Breast epithelium (tissue), 4 donors: ENCODE data around the gene SNX25. TPM values are rescaled to one million over a fixed set of nuclear protein-coding genes. Genes with fewer than 3 reads are reported as not detected.
A peak's percentile ranks its signal among the peaks of the same experiment; 100 is the strongest.
"Not testable (repeated sequence)": the region's sequence is repeated elsewhere in the genome, so short reads cannot be mapped to it uniquely, and the experiment has no call there.

ENCODE experiments used
- DNase-seq, 2 donors: peaks; one replicate each; pipeline ENCODE4 v3.0.0-alpha.2; 2019; ENCODE audit warnings: low spot score in 2 of 2
- H3K27ac ChIP-seq, 2 donors: fragments of 200-600 bp; sonication (generic) in 1 of 2; one replicate each; pipeline ENCODE4 v1.5.1; 2016 to 2019; ENCODE audit warnings: mild to moderate bottlenecking in 1 of 2
- H3K27me3 ChIP-seq, 2 donors: fragments of 200-600 bp; sonication (generic) in 1 of 2; one replicate each; pipeline versions ENCODE4 v1.5.1 to v1.6.0; 2017 to 2019; ENCODE audit warnings: control low read depth in 1 of 2, mild to moderate bottlenecking in 1 of 2
- H3K36me3 ChIP-seq: fragments of 200-600 bp; one replicate; pipeline ENCODE4 v1.5.1; 2019
- H3K4me1 ChIP-seq, 2 donors: fragments of 200-600 bp; sonication (generic); one replicate each; pipeline ENCODE4 v1.5.1; 2016 to 2019; ENCODE audit warnings: control low read depth in 1 of 2
- H3K4me3 ChIP-seq, 3 donors: fragments of 200-600 bp; sonication (generic); 1 replicate in 2 of 3; 2 replicates in 1 of 3; pipeline ENCODE4 v1.5.1; 2016 to 2019; ENCODE audit warnings: mild to moderate bottlenecking in 3 of 3, moderate library complexity in 2 of 3
- H3K9me3 ChIP-seq, 2 donors: fragments of 200-600 bp; sonication (generic) in 1 of 2; one replicate each; pipeline ENCODE4 v1.5.1; 2016 to 2019; ENCODE audit warnings: control low read depth in 1 of 2
- POLR2A ChIP-seq: fragments of 450-650 bp; IDR thresholded peaks from one replicate; pipeline ENCODE4 v1.6.1; 2016; ENCODE audit warnings: antibody characterized with exemption, mild to moderate bottlenecking, moderate library complexity
- POLR2AphosphoS5 ChIP-seq, 3 donors: sonication (generic); formaldehyde crosslinking; IDR thresholded peaks; one replicate each; pipeline ENCODE4 v1.6.1; 2017; ENCODE audit warnings: antibody characterized with exemption in 3 of 3
- intact Hi-C: fragments of 100-400 bp; cut with DNase I; formaldehyde crosslinking; loops from one replicate; pipeline ENCODE4 v1.15.1; 2023; ENCODE audit warnings: low total_unique reads
- total RNA-seq, 3 donors: library from RNA; depleted of rRNA; stranded (reverse); fragments of >200 nt; gene quantifications; one replicate each; pipeline ENCODE4 v1.1.0, GENCODE V29; 2016
- TF ChIP-seq, protein P1 (sequence below), 3 donors: fragments of 450-650 bp; IDR thresholded peaks; one replicate each; pipeline ENCODE4 v1.5.1; 2016 to 2017; ENCODE audit warnings: antibody characterized with exemption in 3 of 3, mild to moderate bottlenecking in 3 of 3, moderate library complexity in 3 of 3

Gene SNX25
- total RNA-seq, 3 donors from 2014 or later, result 16.8 to 30.1 (median 29.8) TPM

DNA sequence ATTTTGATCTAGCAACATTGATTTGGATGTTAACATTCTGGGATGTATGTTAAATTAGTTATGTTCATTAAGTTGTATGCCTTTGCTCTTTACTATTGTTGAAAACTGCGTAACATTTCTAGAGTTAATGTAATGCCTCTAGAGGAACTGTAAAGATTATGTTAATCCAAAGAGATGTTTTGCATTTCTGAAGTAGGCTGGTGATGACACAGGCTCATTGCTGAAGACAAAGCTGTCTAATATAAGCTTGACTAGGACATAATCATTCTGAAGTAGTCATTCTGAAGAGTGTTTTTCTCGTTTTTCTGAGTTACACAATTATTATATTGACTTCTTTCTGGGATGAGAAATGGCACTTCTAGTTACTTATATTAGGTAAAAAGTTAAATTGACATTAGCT lies 113.4 kb downstream of the SNX25 start:
- no peak for TF ChIP-seq POLR2AphosphoS5 (IDR thresholded peaks at IDR 0.05)
- no peak for TF ChIP-seq POLR2A
- TF ChIP-seq, protein P1, sequence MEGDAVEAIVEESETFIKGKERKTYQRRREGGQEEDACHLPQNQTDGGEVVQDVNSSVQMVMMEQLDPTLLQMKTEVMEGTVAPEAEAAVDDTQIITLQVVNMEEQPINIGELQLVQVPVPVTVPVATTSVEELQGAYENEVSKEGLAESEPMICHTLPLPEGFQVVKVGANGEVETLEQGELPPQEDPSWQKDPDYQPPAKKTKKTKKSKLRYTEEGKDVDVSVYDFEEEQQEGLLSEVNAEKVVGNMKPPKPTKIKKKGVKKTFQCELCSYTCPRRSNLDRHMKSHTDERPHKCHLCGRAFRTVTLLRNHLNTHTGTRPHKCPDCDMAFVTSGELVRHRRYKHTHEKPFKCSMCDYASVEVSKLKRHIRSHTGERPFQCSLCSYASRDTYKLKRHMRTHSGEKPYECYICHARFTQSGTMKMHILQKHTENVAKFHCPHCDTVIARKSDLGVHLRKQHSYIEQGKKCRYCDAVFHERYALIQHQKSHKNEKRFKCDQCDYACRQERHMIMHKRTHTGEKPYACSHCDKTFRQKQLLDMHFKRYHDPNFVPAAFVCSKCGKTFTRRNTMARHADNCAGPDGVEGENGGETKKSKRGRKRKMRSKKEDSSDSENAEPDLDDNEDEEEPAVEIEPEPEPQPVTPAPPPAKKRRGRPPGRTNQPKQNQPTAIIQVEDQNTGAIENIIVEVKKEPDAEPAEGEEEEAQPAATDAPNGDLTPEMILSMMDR (IDR thresholded peaks at IDR 0.05), result no peak
- no peak overlapping the region for H3K4me3 ChIP-seq
- no peak for DNase-seq
- H3K4me1 ChIP-seq, result no peaks in the 10 kb centered on the region
- no peaks in the 10 kb centered on the region for H3K36me3 ChIP-seq
- intact Hi-C loops, result no loop called here
- no peak overlapping the region for H3K27ac ChIP-seq
- H3K9me3 ChIP-seq, result no peaks in the 10 kb centered on the region
- no peaks in the 10 kb centered on the region for H3K27me3 ChIP-seq

DNA sequence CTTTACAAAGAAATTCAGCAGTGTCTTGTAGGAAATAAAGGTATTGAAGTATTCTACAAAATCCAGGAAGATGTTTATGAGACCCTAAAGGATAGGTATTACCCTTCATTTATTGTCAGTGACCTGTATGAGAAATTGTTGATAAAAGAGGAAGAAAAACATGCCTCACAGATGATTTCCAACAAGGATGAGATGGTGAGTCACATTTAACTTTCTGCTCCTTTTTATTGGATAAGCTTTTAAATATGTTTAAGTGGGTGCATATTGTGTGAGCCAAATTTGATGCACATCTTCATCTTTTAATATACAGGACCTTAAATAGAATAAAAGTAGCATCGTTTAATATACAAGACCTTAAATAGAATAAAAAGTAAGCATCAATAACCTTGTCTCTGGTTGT lies 114.2 kb downstream of the SNX25 start:
- Histone ChIP-seq H3K36me3 (no peaks in the 10 kb centered on the region), H3K27me3 (no peaks in the 10 kb centered on the region), H3K27ac (no peak overlapping the region), H3K9me3 (no peaks in the 10 kb centered on the region), H3K4me1 (no peaks in the 10 kb centered on the region), H3K4me3 (no peak overlapping the region)
- intact Hi-C loops, result no loop called here
- no peak for DNase-seq
- TF ChIP-seq POLR2AphosphoS5 (IDR thresholded peaks at IDR 0.05), result no peak
- TF ChIP-seq, protein P1 (IDR thresholded peaks at IDR 0.05), result no peak
- no peak for TF ChIP-seq POLR2A

DNA sequence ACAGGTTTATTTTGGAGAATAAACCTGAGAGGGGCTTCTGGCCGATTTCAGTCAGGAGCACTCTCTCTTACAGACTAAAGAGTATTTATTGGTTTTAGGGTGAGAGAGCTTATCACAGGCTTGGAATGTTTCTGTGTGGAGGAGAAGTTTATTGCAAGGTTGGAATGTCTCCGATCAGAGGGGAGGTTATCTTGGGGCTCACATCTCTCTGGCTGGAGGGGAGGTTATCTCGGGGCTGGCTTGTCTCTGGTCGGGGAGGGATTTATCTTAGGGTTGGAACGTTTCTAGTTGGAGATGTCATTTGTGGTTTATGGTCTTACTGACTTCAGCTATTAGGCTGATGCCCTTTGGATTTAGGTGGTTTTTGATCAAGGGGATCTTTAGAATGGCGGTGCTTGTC lies 115.0 kb downstream of the SNX25 start:
- H3K27me3 ChIP-seq, H3K4me1 ChIP-seq, H3K27ac ChIP-seq, H3K9me3 ChIP-seq, H3K36me3 ChIP-seq, intact Hi-C loops, H3K4me3 ChIP-seq, DNase-seq: not testable (repeated sequence)

DNA sequence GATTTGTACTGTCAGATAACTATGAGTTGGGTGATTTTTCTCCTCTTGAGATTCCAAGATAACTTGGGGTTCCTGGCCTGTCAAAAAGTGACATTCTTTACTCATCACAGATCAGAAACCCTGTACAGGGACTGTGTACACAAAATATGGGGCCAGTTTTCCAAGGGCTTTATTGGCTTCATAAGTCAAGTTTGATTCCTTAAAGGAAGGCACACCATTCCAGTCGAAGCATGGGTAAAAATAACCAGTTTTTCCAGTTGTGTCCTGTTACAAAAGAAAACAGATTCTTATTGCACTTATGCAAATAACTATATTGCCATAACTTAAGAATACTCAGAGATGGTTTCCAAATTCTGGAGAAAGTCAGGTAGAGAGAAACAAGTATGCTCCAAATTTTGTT lies 116.3 kb downstream of the SNX25 start:
- H3K27ac ChIP-seq, H3K4me1 ChIP-seq, H3K4me3 ChIP-seq, H3K27me3 ChIP-seq, H3K9me3 ChIP-seq, H3K36me3 ChIP-seq, DNase-seq, intact Hi-C loops: not testable (repeated sequence)

DNA sequence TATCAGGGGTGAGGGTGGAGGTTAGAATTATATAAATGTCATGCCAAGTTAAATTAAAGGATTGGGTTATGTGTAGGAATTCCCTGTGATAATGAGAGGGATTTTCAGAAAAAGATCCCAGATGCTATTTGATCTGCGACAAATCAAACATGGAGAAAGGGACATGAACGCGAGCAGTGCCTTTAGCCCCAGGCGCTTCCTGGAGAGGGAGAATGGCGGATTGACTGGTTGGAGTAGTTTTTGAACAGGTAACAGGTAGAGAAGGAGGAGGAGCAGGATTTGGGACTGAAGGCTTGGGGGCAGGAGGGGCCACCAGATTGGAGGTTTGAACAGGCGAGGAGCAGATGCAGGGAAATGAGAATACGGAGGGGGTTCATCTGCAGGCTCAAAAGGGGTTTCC lies 119.2 kb downstream of the SNX25 start:
- Histone ChIP-seq H3K27ac (no peak overlapping the region), H3K27me3 (no peaks in the 10 kb centered on the region), H3K36me3 (no peaks in the 10 kb centered on the region), H3K4me1 (no peaks in the 10 kb centered on the region), H3K4me3 (no peak overlapping the region), H3K9me3 (no peaks in the 10 kb centered on the region)
- TF ChIP-seq POLR2AphosphoS5 (IDR thresholded peaks at IDR 0.05), result no peak
- TF ChIP-seq, protein P1 (IDR thresholded peaks at IDR 0.05), result no peak
- intact Hi-C loops, result no loop called here
- DNase-seq, result peak in 1 of 2 donors; percentile 63

DNA sequence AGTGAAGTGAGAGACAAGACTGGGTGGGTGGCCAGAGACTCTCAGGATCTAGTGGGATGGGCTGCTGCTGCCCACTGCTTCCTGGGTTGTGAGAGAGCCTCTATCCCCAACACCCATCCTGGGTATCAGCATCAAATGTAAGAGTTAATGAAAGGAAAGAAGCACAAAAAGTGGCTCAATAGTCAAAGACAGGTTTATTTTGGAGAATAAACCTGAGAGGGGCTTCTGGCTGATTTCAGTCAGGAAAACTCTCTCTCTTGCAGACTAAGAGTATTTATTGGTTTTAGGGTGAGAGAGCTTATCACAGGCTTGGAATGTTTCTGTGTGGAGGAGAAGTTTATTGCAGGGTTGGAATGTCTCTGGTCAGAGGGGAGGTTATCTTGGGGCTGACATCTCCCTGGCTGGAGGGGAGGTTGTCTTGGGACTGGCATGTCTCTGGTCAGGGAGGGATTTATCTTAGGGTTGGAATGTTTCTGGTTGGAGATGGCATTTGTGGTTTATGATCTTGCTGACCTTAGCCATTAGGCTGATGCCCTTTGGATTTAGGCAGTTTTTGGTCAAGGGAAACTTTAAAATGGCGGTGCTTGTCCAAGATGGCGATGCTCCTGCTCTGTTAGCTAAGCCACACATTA lies 120.6 kb downstream of the SNX25 start:
- DNase-seq, H3K4me3 ChIP-seq, intact Hi-C loops, H3K27me3 ChIP-seq, H3K36me3 ChIP-seq, H3K9me3 ChIP-seq, H3K4me1 ChIP-seq, H3K27ac ChIP-seq: not testable (repeated sequence)
